Keratinocyte (primary cell): ENCODE measurements around the gene ASB15. TPM values are rescaled to one million over a fixed set of nuclear protein-coding genes. Genes with fewer than 3 reads are reported as not detected.

Experiments
- DNase-seq: peaks from one replicate; pipeline ENCODE4 v3.0.0-alpha.2; 2011; ENCODE audit warnings: low read depth, missing footprints, low spot score
- FAIRE-seq: peaks from 2 replicates; lab custom pipeline; 2011; peaks lifted over from hg19 to GRCh38; lab: Jason Lieb, UNC
- H2AFZ ChIP-seq: 2 replicates; pipeline ENCODE4 v1.6.0; 2012; ENCODE audit warnings: low read length, control low read depth, inconsistent platforms; ENCODE audit not compliant: control insufficient read depth
- H3K27ac ChIP-seq: 2 replicates; pipeline ENCODE4 v1.5.1; 2011; ENCODE audit warnings: low read length; ENCODE audit not compliant: control insufficient read depth, insufficient read depth
- H3K27me3 ChIP-seq: 3 replicates; pipeline ENCODE4 v1.6.0; 2011; ENCODE audit warnings: low read length; ENCODE audit not compliant: control insufficient read depth, insufficient read depth; ENCODE audit errors: extremely low read depth
- H3K36me3 ChIP-seq, 2 experiments: 2 replicates in 1 of 2; 3 replicates in 1 of 2; pipeline ENCODE4 v1.5.1; 2011; ENCODE audit warnings: low read length in 2 of 2, mild to moderate bottlenecking in 1 of 2; ENCODE audit not compliant: control insufficient read depth in 2 of 2, insufficient read depth in 2 of 2; ENCODE audit errors: extremely low read depth in 1 of 2
- H3K4me1 ChIP-seq: 3 replicates; pipeline ENCODE4 v1.5.1; 2011; ENCODE audit warnings: low read length; ENCODE audit not compliant: control insufficient read depth, insufficient read depth; ENCODE audit errors: extremely low read depth
- H3K4me2 ChIP-seq: 3 replicates; pipeline ENCODE4 v1.6.0; 2011; ENCODE audit warnings: low read depth, low read length; ENCODE audit not compliant: control insufficient read depth, insufficient read depth; ENCODE audit errors: extremely low read depth
- H3K4me3 ChIP-seq, 3 experiments: fragments of 200-600 bp in 1 of 3; sonication (generic) in 1 of 3; 2 replicates in 2 of 3; 3 replicates in 1 of 3; pipeline ENCODE4 v1.5.1; 2011 to 2016; ENCODE audit warnings: low read length in 3 of 3, mild to moderate bottlenecking in 3 of 3, control low read depth in 2 of 3, inconsistent platforms in 1 of 3, low read depth in 1 of 3, mixed read lengths in 1 of 3, mixed run types in 1 of 3, moderate library complexity in 1 of 3; ENCODE audit not compliant: control insufficient read depth in 2 of 3, insufficient read depth in 2 of 3; ENCODE audit errors: extremely low read depth in 1 of 3
- H3K79me2 ChIP-seq: 2 replicates; pipeline ENCODE4 v1.6.0; 2012; ENCODE audit warnings: low read length; ENCODE audit not compliant: control insufficient read depth, insufficient read depth
- H3K9ac ChIP-seq: 3 replicates; pipeline ENCODE4 v1.6.0; 2011; ENCODE audit warnings: low read length; ENCODE audit not compliant: control insufficient read depth, insufficient read depth; ENCODE audit errors: extremely low read depth
- H3K9me1 ChIP-seq: 3 replicates; pipeline ENCODE4 v1.6.0; 2011; ENCODE audit warnings: low read length; ENCODE audit not compliant: control insufficient read depth, insufficient read depth; ENCODE audit errors: extremely low read depth
- H3K9me3 ChIP-seq: 2 replicates; pipeline ENCODE4 v1.5.1; 2012; ENCODE audit warnings: low read depth, low read length; ENCODE audit not compliant: control insufficient read depth
- H4K20me1 ChIP-seq: 3 replicates; pipeline ENCODE4 v1.6.0; 2011; ENCODE audit warnings: low read length; ENCODE audit not compliant: control insufficient read depth, insufficient read depth; ENCODE audit errors: extremely low read depth
- CTCF ChIP-seq, 3 experiments: IDR thresholded peaks in 1 of 3; conservative IDR thresholded peaks in 1 of 3; optimal IDR thresholded peaks in 1 of 3; 2 replicates in 2 of 3; 3 replicates in 1 of 3; pipeline versions ENCODE3 to v1.5.1; 2011; ENCODE audit warnings: low read length in 3 of 3, mild to moderate bottlenecking in 3 of 3, moderate library complexity in 2 of 3, control low read depth in 1 of 3, inconsistent platforms in 1 of 3; ENCODE audit not compliant: insufficient read depth in 2 of 3; ENCODE audit errors: extremely low read depth in 1 of 3
- EZH2 ChIP-seq: IDR thresholded peaks from one replicate; pipeline ENCODE4 v1.6.1; 2012; ENCODE audit warnings: inconsistent platforms, mild to moderate bottlenecking, low read length, moderate library complexity
- dilution Hi-C: fragments of 300-500 bp; cut with MboI; formaldehyde crosslinking; loops from one replicate; pipeline ENCODE4 v1.7.0; 2020; ENCODE audit warnings: low sequenced_read_pairs; ENCODE audit not compliant: extremely low pct_ligation_motif_present
- polyA plus RNA-seq, 5 experiments: library from polyadenylated mRNA; depleted of rRNA in 3 of 5; stranded (reverse) in 3 of 5; stranded (forward) in 1 of 5; unstranded in 1 of 5; fragments of >200 nt; gene quantifications; 1 replicate in 1 of 5; 2 replicates in 3 of 5; 3 replicates in 1 of 5; pipeline versions ENCODE4 v1.2.1 to v1.2.3, GENCODE V29; 2011 to 2012; ENCODE audit warnings: missing spikeins in 2 of 5, low read depth in 1 of 5, low replicate concordance in 1 of 5

ASB15 gene
- polyA plus RNA-seq, 1 donor (not counting 4 experiments of a cell fraction or from before 2014, with no cell fraction given): not detected

- Histone ChIP-seq H3K4me3 (peak overlapping the region in 1 of 3 experiments; percentile 31), H3K9me1 (no peaks in the 10 kb centered on the region), H3K9me3 (no peaks in the 10 kb centered on the region), H2AFZ (peak overlapping the region; percentile 9), H3K4me2 (peak overlapping the region; percentile 53), H4K20me1 (no peaks in the 10 kb centered on the region), H3K4me1 (peaks cover 22% of the 10 kb centered on the region), H3K9ac (no peak overlapping the region), H3K36me3 (no peaks in the 10 kb centered on the region), H3K79me2 (no peaks in the 10 kb centered on the region), H3K27me3 (no peaks in the 10 kb centered on the region), H3K27ac (no peak overlapping the region)
- dilution Hi-C loops: no loop called here
- TF ChIP-seq CTCF (optimal IDR thresholded peaks at IDR 0.05 in 1 of 3, IDR thresholded peaks at IDR 0.05 in 1 of 3, conservative IDR thresholded peaks at IDR 0.05 in 1 of 3; ENCODE audit: extremely low read depth in 1 of 3, insufficient read depth in 2 of 3, low read length in 3 of 3) (no peak), EZH2 (no peak)
- DNase-seq (no peak), FAIRE-seq (no peak)
Measured at GRCh38 chr7:123643495-123644441, 42.1 kb downstream of the ASB15 start.

GRCh38 chr7:123645516-123645915 is 43.9 kb downstream of the ASB15 start:
- H3K9ac ChIP-seq: no peak overlapping the region
- no peak overlapping the region for H3K4me2 ChIP-seq
- H3K4me1 ChIP-seq: peaks cover 28% of the 10 kb centered on the region
- dilution Hi-C loops: no loop called here
- H3K9me1 ChIP-seq: no peaks in the 10 kb centered on the region
- no peak overlapping the region for H3K27ac ChIP-seq
- no peak overlapping the region for H2AFZ ChIP-seq
- H3K9me3 ChIP-seq: no peaks in the 10 kb centered on the region
- H3K36me3 ChIP-seq: no peaks in the 10 kb centered on the region
- TF ChIP-seq CTCF (optimal IDR thresholded peaks at IDR 0.05 in 1 of 3, IDR thresholded peaks at IDR 0.05 in 1 of 3, conservative IDR thresholded peaks at IDR 0.05 in 1 of 3; ENCODE audit: extremely low read depth in 1 of 3, insufficient read depth in 2 of 3, low read length in 3 of 3): no peak
- no peak for TF ChIP-seq EZH2
- no peaks in the 10 kb centered on the region for H3K27me3 ChIP-seq
- no peaks in the 10 kb centered on the region for H3K79me2 ChIP-seq
- DNase-seq (no peak), FAIRE-seq (no peak)
- no peak overlapping the region for H3K4me3 ChIP-seq
- no peaks in the 10 kb centered on the region for H4K20me1 ChIP-seq
